Keratinocyte (primary cell): Measurements from ENCODE around the gene DPP8.

ENCODE experiments used
- EZH2 ChIP-seq: IDR thresholded peaks from one replicate; pipeline ENCODE4 v1.6.1; 2012; ENCODE audit warnings: inconsistent platforms, mild to moderate bottlenecking, low read length, moderate library complexity
- TF ChIP-seq, protein P1 (sequence below), 3 experiments: IDR thresholded peaks in 1 of 3; conservative IDR thresholded peaks in 1 of 3; optimal IDR thresholded peaks in 1 of 3; 2 replicates in 2 of 3; 3 replicates in 1 of 3; pipeline versions ENCODE3 to v1.5.1; 2011; ENCODE audit warnings: low read length in 3 of 3, mild to moderate bottlenecking in 3 of 3, moderate library complexity in 2 of 3, control low read depth in 1 of 3, inconsistent platforms in 1 of 3; ENCODE audit not compliant: insufficient read depth in 2 of 3; ENCODE audit errors: extremely low read depth in 1 of 3

DNA sequence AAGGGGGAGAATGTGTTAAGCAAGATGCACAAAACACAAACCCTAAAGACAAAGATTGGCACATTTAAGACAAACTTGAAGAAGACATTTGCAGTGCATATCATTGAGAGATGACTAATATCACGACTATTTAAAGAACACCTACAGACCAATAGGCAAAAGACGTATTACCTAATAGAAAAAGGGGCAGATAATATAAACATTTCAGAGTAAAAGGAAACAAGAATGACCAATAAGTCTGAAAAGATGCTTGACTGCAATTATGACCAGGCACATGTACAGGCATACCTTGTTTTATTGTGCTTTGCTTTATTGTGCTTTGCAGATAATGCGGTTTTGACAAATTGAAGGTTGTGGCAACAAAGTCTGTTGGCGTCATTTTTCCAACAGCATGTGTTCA is 17.7 kb upstream of the DPP8 start:
- TF ChIP-seq, protein P1, sequence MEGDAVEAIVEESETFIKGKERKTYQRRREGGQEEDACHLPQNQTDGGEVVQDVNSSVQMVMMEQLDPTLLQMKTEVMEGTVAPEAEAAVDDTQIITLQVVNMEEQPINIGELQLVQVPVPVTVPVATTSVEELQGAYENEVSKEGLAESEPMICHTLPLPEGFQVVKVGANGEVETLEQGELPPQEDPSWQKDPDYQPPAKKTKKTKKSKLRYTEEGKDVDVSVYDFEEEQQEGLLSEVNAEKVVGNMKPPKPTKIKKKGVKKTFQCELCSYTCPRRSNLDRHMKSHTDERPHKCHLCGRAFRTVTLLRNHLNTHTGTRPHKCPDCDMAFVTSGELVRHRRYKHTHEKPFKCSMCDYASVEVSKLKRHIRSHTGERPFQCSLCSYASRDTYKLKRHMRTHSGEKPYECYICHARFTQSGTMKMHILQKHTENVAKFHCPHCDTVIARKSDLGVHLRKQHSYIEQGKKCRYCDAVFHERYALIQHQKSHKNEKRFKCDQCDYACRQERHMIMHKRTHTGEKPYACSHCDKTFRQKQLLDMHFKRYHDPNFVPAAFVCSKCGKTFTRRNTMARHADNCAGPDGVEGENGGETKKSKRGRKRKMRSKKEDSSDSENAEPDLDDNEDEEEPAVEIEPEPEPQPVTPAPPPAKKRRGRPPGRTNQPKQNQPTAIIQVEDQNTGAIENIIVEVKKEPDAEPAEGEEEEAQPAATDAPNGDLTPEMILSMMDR (optimal IDR thresholded peaks at IDR 0.05 in 1 of 3, IDR thresholded peaks at IDR 0.05 in 1 of 3, conservative IDR thresholded peaks at IDR 0.05 in 1 of 3; ENCODE audit: extremely low read depth in 1 of 3, insufficient read depth in 2 of 3, low read length in 3 of 3) = no peak
- no peak for TF ChIP-seq EZH2
